GM12878 (cell line): ENCODE measurements around the gene DSC2. TPM values are rescaled to one million over a fixed set of nuclear protein-coding genes. Genes with fewer than 3 reads are reported as not detected.

Experiments used
- ATAC-seq: fragments of 200-7000 bp; cut with Tn5 transposase; 3 replicates; pipeline ENCODE4 v1.9.1; 2020; ENCODE audit warnings: mild to moderate bottlenecking, moderate library complexity
- BruUV-seq: library from RNA; stranded (reverse); fragments of 400-500 nt; replicated peaks from 2 replicates; lab custom pipeline; 2021; lab: Mats Ljungman, UMichigan
- CTCF ChIA-PET: fragments of 300-600 bp; sonication (Branson Sonifier 250); formaldehyde crosslinking; extraction: SDS; loops from one replicate; lab custom pipeline; 2021; ENCODE audit warnings: inconsistent platforms; lab: Yijun Ruan, JAX
- POLR2A ChIA-PET: fragments of 350-600 bp; formaldehyde crosslinking; extraction: SDS; loops from one replicate; lab custom pipeline; 2021; ENCODE audit warnings: inconsistent platforms; lab: Charles Lee
- RAD21 ChIA-PET: fragments of 300-600 bp; sonication (Branson Sonifier 250); formaldehyde crosslinking; loops from one replicate; lab custom pipeline; 2023; ENCODE audit warnings: antibody characterized with exemption; ENCODE audit not compliant: unreplicated experiment; lab: Charles Lee
- SMC1A ChIA-PET: fragments of 300-600 bp; sonication (Branson Sonifier 250); formaldehyde crosslinking; loops from one replicate; lab custom pipeline; 2023; ENCODE audit not compliant: unreplicated experiment, uncharacterized antibody; lab: Charles Lee
- DNase-seq: peaks from one replicate; pipeline ENCODE4 v3.0.0-alpha.2; 2011; ENCODE audit warnings: low read depth, low spot score
- FAIRE-seq: peaks from 3 replicates; lab custom pipeline; 2011; peaks lifted over from hg19 to GRCh38; lab: Jason Lieb, UNC
- H2AFZ ChIP-seq: 2 replicates; pipeline ENCODE4 v1.6.0; 2011; ENCODE audit warnings: low read depth, low read length, control low read depth; ENCODE audit not compliant: control insufficient read depth
- H3K27ac ChIP-seq: 2 replicates; pipeline ENCODE4 v1.5.1; 2011; ENCODE audit warnings: control low read depth; ENCODE audit not compliant: control insufficient read depth, insufficient read depth
- H3K27me3 ChIP-seq, 2 experiments: replicated peaks in 1 of 2; 2 replicates each; pipeline versions ENCODE4 v1.6.0 to v1.6.1; 2011; ENCODE audit warnings: low read length in 1 of 2; ENCODE audit not compliant: control insufficient read depth in 2 of 2, insufficient read depth in 2 of 2
- H3K36me3 ChIP-seq, 2 experiments: 2 replicates each; pipeline ENCODE4 v1.5.1; 2011; ENCODE audit warnings: low read length in 1 of 2; ENCODE audit not compliant: control insufficient read depth in 2 of 2, insufficient read depth in 2 of 2
- H3K4me1 ChIP-seq: 2 replicates; pipeline ENCODE4 v1.6.1; 2011; ENCODE audit warnings: mild to moderate bottlenecking, low read length, moderate library complexity, mixed read lengths; ENCODE audit not compliant: control insufficient read depth, insufficient read depth
- H3K4me2 ChIP-seq: 2 replicates; pipeline ENCODE4 v1.6.0; 2011; ENCODE audit warnings: control low read depth; ENCODE audit not compliant: control insufficient read depth, insufficient read depth
- H3K4me3 ChIP-seq: fragments of 200-600 bp; sonication (generic); 2 replicates; pipeline ENCODE4 v1.5.1; 2016
- H3K79me2 ChIP-seq: 2 replicates; pipeline ENCODE4 v1.6.0; 2011; ENCODE audit warnings: low read length; ENCODE audit not compliant: control insufficient read depth, insufficient read depth
- H3K9ac ChIP-seq: 2 replicates; pipeline ENCODE4 v1.8.0; 2011; ENCODE audit warnings: low read length, control low read depth, mixed read lengths; ENCODE audit not compliant: control insufficient read depth, insufficient read depth
- H3K9me3 ChIP-seq: replicated peaks from 3 replicates; pipeline ENCODE4 v1.5.1; 2011; ENCODE audit warnings: mild to moderate bottlenecking, low read length; ENCODE audit not compliant: control insufficient read depth, insufficient read depth
- H4K20me1 ChIP-seq: 2 replicates; pipeline ENCODE4 v1.6.0; 2011; ENCODE audit not compliant: control insufficient read depth, insufficient read depth
- ATF7 ChIP-seq: fragments of 450-650 bp; IDR thresholded peaks from 2 replicates; pipeline ENCODE4 v1.6.1; 2016; ENCODE audit warnings: low read depth, mild to moderate bottlenecking
- BCL11A ChIP-seq: IDR thresholded peaks from 2 replicates; pipeline ENCODE4 v1.6.1; 2011; ENCODE audit warnings: low read depth, low read length
- ETV6 ChIP-seq, 2 experiments: fragments of 450-650 bp in 1 of 2; IDR thresholded peaks in 1 of 2; conservative IDR thresholded peaks in 1 of 2; 2 replicates each; pipeline ENCODE4 v1.6.1; 2014; ENCODE audit warnings: antibody characterized with exemption in 1 of 2, borderline replicate concordance in 1 of 2, low read depth in 1 of 2, mild to moderate bottlenecking in 1 of 2, moderate library complexity in 1 of 2
- MEF2B ChIP-seq: fragments of 450-650 bp; IDR thresholded peaks from 2 replicates; pipeline ENCODE4 v1.6.1; 2018; ENCODE audit warnings: mild to moderate bottlenecking, moderate library complexity; ENCODE audit not compliant: partially characterized antibody, poor library complexity, severe bottlenecking
- RAD21 ChIP-seq: IDR thresholded peaks from 2 replicates; pipeline ENCODE4 v1.6.1; 2011; ENCODE audit warnings: mild to moderate bottlenecking, low read depth, low read length, moderate library complexity; ENCODE audit not compliant: insufficient read depth
- RAD51 ChIP-seq: fragments of 450-650 bp; IDR thresholded peaks from 2 replicates; pipeline ENCODE4 v1.6.1; 2016; ENCODE audit warnings: moderate library complexity, mild to moderate bottlenecking, inconsistent platforms
- SP1 ChIP-seq: IDR thresholded peaks from one replicate; pipeline ENCODE4 v1.6.1; 2011; ENCODE audit warnings: low read depth, low read length
- SPI1 ChIP-seq: IDR thresholded peaks from 2 replicates; pipeline ENCODE4 v1.6.1; 2011; ENCODE audit warnings: low read depth, mild to moderate bottlenecking, low read length, moderate library complexity, borderline replicate concordance; ENCODE audit not compliant: insufficient read depth
- WRNIP1 ChIP-seq: IDR thresholded peaks from 2 replicates; pipeline ENCODE4 v1.6.1; 2011; ENCODE audit warnings: low read depth, low read length, improper control_type of control experiment, borderline replicate concordance
- WGBS: methylation state at CpG from one replicate; pipeline ENCODE4 v1.1.6; 2016; ENCODE audit warnings: low lambda C conversion rate; ENCODE audit not compliant: insufficient replicate concordance, insufficient coverage; ENCODE audit errors: missing lambda C conversion rate; 5-methylcytosine and 5-hydroxymethylcytosine counted together
- in situ Hi-C: fragments of 300-500 bp; cut with MboI; formaldehyde crosslinking; loops from 9 replicates; pipeline ENCODE4 v1.14.3; 2018; ENCODE audit warnings: mixed read lengths
- intact Hi-C: fragments of 100-400 bp; cut with micrococcal nuclease; formaldehyde crosslinking; loops from one replicate; pipeline ENCODE4 v1.14.2; 2022; ENCODE audit not compliant: unreplicated experiment
- polyA plus RNA-seq, 11 experiments: library from polyadenylated mRNA; depleted of rRNA in 4 of 11; unstranded in 6 of 11; stranded (reverse) in 5 of 11; fragments of >200 nt; fragmentation: Nextera tagmentation in 4 of 11; fragmentation: Illumina TruSeq in 1 of 11; extraction: Ambion mirVana in 4 of 11; extraction: Trizol in 1 of 11; gene quantifications; 1 replicate in 1 of 11; 2 replicates in 10 of 11; pipeline versions ENCODE4 v1.2.1 to v1.2.3, GENCODE V29; 2011 to 2016; ENCODE audit warnings: inconsistent platforms in 2 of 11, missing spikeins in 2 of 11, low read depth in 1 of 11
- total RNA-seq, 4 experiments: library from RNA; depleted of rRNA in 3 of 4; stranded (reverse); fragments of >200 nt in 3 of 4; fragmentation: Illumina TruSeq in 1 of 4; extraction: Trizol in 1 of 4; gene quantifications; 2 replicates each; pipeline versions ENCODE4 v1.2.1 to v1.2.3, GENCODE V29; 2013 to 2021
- TF ChIP-seq, protein P1 (sequence below): IDR thresholded peaks from 2 replicates; pipeline ENCODE4 v1.6.1; 2012; ENCODE audit warnings: low read depth, low read length, improper control_type of control experiment
- TF ChIP-seq, protein P2 (sequence below): fragments of 450-650 bp; formaldehyde crosslinking; IDR thresholded peaks from 2 replicates; pipeline ENCODE4 v1.4.0; 2022; ENCODE audit warnings: mild to moderate bottlenecking, moderate library complexity

The DSC2 gene
- total and polyA plus RNA-seq, 10 of the 15 experiments (the other 5 are each of a cell fraction or from before 2014, with no cell fraction given): 1.2 to 4.9 (median 3.0) TPM; not detected in 1

DNA sequence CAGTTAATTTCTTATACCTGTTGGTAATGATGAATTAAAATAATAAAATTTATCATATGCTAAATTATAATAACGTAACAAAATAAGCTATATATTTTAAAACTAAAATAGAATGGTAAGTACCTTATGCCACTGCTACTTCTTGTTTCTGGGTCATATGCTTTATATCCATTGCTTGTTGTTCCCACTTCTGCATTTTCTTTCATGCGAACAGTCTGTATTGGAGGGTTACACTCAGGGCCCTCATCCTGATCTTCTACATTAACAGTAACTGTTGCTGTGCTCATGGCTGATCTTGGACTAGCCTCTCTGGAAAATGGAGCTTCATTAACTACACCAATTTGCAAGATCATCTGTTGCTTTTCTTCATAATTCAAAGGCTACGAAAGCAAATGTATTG, 22.2 kb downstream of the DSC2 start:
- DNase-seq: no peak
- Histone ChIP-seq H3K9me3 (no peaks in the 10 kb centered on the region; the same call in 2 of the 3 replicates), H3K36me3 (no peaks in the 10 kb centered on the region), H3K27ac (no peak overlapping the region), H3K27me3 (no peaks in the 10 kb centered on the region; a peak in 1 of 4 replicates), H3K4me3 (no peak overlapping the region), H3K79me2 (no peaks in the 10 kb centered on the region), H3K4me1 (no peaks in the 10 kb centered on the region), H4K20me1 (no peaks in the 10 kb centered on the region), H2AFZ (no peak overlapping the region), H3K4me2 (no peak overlapping the region), H3K9ac (no peak overlapping the region)
- no TSS peak for BruUV-seq
- intact Hi-C loops (no loop called here), in situ Hi-C loops (no loop called here)
- TF ChIP-seq, protein P1, sequence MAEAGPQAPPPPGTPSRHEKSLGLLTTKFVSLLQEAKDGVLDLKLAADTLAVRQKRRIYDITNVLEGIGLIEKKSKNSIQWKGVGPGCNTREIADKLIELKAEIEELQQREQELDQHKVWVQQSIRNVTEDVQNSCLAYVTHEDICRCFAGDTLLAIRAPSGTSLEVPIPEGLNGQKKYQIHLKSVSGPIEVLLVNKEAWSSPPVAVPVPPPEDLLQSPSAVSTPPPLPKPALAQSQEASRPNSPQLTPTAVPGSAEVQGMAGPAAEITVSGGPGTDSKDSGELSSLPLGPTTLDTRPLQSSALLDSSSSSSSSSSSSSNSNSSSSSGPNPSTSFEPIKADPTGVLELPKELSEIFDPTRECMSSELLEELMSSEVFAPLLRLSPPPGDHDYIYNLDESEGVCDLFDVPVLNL: no peak
- peak; percentile 50; the same call in 1 of the 2 replicates for TF ChIP-seq SPI1
- 43% methylated on average over 3 of the region's 3 CpGs for WGBS
- ATAC-seq: no peak
- no peak for FAIRE-seq
- ChIA-PET SMC1A (no interaction called here), POLR2A (no interaction called here), RAD21 (no interaction called here), CTCF (no interaction called here)

GRCh38 chr18:31077878-31078277, 24.3 kb downstream of the DSC2 start:
- ChIA-PET POLR2A (no interaction called here), RAD21 (no interaction called here), SMC1A (interaction anchor here (0.6 kb wide), 1 partner anchor 122 kb away, joined by 4 read pairs; no protein-coding TSS in a partner anchor), CTCF (no interaction called here)
- BruUV-seq: no TSS peak
- Histone ChIP-seq H3K36me3 (no peaks in the 10 kb centered on the region), H3K9me3 (no peaks in the 10 kb centered on the region; the same call in 2 of the 3 replicates), H3K4me3 (no peak overlapping the region), H4K20me1 (no peaks in the 10 kb centered on the region), H3K9ac (no peak overlapping the region), H3K27me3 (no peaks in the 10 kb centered on the region; a peak in 1 of 4 replicates), H2AFZ (no peak overlapping the region), H3K79me2 (no peaks in the 10 kb centered on the region), H3K27ac (no peak overlapping the region), H3K4me2 (no peak overlapping the region), H3K4me1 (no peaks in the 10 kb centered on the region)
- in situ Hi-C loops: no loop called here
- ATAC-seq: no peak
- no peak for DNase-seq
- 6% methylated on average over 1 of the region's 1 CpG for WGBS
- FAIRE-seq: no peak
- intact Hi-C loops: no loop called here
- TF ChIP-seq RAD21 (no peak), BCL11A (no peak), ATF7 (no peak), MEF2B (no peak), RAD51 (no peak), WRNIP1 (no peak), ETV6 (conservative IDR thresholded peaks at IDR 0.05 in 1 of 2, IDR thresholded peaks at IDR 0.05 in 1 of 2; ENCODE audit: borderline replicate concordance in 1 of 2, low read depth in 1 of 2) (no peak), SP1 (no peak)
- TF ChIP-seq, protein P1: no peak
- TF ChIP-seq, protein P2, sequence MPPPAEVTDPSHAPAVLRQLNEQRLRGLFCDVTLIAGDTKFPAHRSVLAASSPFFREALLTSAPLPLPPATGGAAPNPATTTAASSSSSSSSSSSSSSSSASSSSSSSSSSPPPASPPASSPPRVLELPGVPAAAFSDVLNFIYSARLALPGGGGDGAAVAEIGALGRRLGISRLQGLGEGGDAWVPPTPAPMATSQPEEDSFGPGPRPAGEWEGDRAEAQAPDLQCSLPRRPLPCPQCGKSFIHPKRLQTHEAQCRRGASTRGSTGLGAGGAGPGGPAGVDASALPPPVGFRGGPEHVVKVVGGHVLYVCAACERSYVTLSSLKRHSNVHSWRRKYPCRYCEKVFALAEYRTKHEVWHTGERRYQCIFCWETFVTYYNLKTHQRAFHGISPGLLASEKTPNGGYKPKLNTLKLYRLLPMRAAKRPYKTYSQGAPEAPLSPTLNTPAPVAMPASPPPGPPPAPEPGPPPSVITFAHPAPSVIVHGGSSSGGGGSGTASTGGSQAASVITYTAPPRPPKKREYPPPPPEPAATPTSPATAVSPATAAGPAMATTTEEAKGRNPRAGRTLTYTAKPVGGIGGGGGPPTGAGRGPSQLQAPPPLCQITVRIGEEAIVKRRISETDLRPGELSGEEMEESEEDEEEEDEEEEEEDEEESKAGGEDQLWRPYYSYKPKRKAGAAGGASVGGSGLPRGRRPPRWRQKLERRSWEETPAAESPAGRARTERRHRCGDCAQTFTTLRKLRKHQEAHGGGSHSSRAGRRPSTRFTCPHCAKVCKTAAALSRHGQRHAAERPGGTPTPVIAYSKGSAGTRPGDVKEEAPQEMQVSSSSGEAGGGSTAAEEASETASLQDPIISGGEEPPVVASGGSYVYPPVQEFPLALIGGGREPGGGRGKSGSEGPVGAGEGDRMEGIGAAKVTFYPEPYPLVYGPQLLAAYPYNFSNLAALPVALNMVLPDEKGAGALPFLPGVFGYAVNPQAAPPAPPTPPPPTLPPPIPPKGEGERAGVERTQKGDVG (CRISPR knock-in tag): no peak
